ENCODE data around the gene ADCY1.

ADCY1 gene

DNA sequence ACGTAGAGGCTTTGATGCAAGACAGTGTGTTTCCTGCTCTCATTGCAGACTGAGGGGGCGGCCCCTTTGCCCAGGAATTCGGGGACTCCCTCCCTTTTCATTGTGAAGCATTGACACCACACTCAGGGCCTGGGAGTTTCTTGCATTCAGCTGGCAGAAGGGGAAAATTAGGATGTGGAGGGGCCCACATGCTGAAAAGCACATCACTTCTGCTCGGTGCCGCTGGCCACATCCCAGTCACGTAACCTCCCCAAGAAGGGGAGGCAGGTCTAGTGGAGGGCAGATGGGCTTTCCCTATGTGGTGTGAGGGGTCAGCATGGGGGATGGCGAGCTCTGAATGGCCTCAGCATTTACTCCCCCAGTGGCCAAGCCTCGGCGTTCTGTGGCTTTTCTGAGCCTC is 47.9 kb downstream of the ADCY1 start:
- DNase-seq: no peak
- TF ChIP-seq CTCF (IDR thresholded peaks at IDR 0.05; ENCODE audit: low read depth, low read length): no peak
- no peaks in the 10 kb centered on the region for H3K9me3 ChIP-seq (ENCODE audit: severe bottlenecking)
- no peak overlapping the region for H3K27ac ChIP-seq
- H3K4me3 ChIP-seq (ENCODE audit: low read depth, low read length): no peak overlapping the region
- no peaks in the 10 kb centered on the region for H3K36me3 ChIP-seq
- H3K27me3 ChIP-seq (ENCODE audit: insufficient read depth, low read depth, severe bottlenecking): no peaks in the 10 kb centered on the region

DNA sequence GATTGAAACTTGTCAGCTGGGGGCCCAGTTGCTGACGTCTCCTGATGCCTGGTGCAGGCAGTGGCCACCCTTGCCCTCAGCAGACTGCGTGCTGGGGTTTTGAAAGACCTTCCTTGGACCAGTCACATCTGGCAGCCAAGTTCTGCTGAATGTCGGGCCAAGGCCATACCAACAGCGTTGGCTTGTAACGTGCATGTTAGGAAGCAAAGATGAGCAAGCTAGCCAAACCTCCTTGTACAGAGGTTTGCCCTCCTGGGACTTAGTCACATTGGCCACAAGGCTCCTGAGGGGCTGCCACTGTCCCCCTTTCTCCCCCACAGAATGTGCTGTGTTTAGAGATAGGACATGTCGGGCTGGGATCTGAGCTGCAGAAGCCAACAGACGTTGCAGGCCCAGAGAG is 49.0 kb downstream of the ADCY1 start:
- TF ChIP-seq CTCF (IDR thresholded peaks at IDR 0.05; ENCODE audit: low read depth, low read length): no peak
- H3K27ac ChIP-seq: no peak overlapping the region

GRCh38 chr7:45623740-45624391 is 49.7 kb downstream of the ADCY1 start:
- no peak overlapping the region for H3K4me3 ChIP-seq (ENCODE audit: low read depth, low read length)
- no peaks in the 10 kb centered on the region for H3K9me3 ChIP-seq (ENCODE audit: severe bottlenecking)
- no peaks in the 10 kb centered on the region for H3K36me3 ChIP-seq
- TF ChIP-seq CTCF (IDR thresholded peaks at IDR 0.05; ENCODE audit: low read depth, low read length): no peak
- no peaks in the 10 kb centered on the region for H3K27me3 ChIP-seq (ENCODE audit: insufficient read depth, low read depth, severe bottlenecking)
- no peak for DNase-seq
- H3K27ac ChIP-seq: no peak overlapping the region

More for the DNA sequence above, 49.0 kb downstream of the ADCY1 start:
- Histone ChIP-seq H3K4me3 (ENCODE audit: low read depth, low read length) (no peak overlapping the region), H3K27me3 (ENCODE audit: insufficient read depth, low read depth, severe bottlenecking) (no peaks in the 10 kb centered on the region), H3K9me3 (ENCODE audit: severe bottlenecking) (no peaks in the 10 kb centered on the region), H3K36me3 (no peaks in the 10 kb centered on the region)
- DNase-seq: no peak

DNA sequence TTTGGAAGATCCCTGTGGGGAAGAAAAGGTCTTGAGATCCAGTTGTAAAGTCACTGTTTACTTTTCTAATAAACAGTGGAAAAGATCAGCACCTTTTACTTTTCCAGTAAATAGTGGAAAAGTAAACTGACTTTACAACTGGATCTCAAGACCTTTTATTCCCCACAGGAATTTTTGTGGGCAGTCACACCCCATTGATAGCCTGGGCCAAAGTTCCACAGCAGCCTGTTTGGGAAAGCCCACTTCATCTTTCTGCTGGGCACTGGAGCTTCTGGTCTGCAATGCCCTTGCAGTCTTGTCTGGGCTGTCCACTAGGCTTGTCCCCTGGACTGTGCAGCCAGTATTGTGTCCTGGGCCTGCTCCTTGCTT is 50.2 kb downstream of the ADCY1 start:
- Histone ChIP-seq H3K4me3 (ENCODE audit: low read depth, low read length) (no peak overlapping the region), H3K27ac (no peak overlapping the region), H3K36me3 (no peaks in the 10 kb centered on the region), H3K9me3 (ENCODE audit: severe bottlenecking) (no peaks in the 10 kb centered on the region), H3K27me3 (ENCODE audit: insufficient read depth, low read depth, severe bottlenecking) (no peaks in the 10 kb centered on the region)
- no peak for TF ChIP-seq CTCF (IDR thresholded peaks at IDR 0.05; ENCODE audit: low read depth, low read length)
- no peak for DNase-seq

- Histone ChIP-seq H3K27me3 (ENCODE audit: insufficient read depth, low read depth, severe bottlenecking) (no peaks in the 10 kb centered on the region), H3K36me3 (no peaks in the 10 kb centered on the region), H3K27ac (no peak overlapping the region), H3K4me3 (ENCODE audit: low read depth, low read length) (no peak overlapping the region), H3K9me3 (ENCODE audit: severe bottlenecking) (peaks cover 4% of the 10 kb centered on the region)
- no peak for DNase-seq
- no peak for TF ChIP-seq CTCF (IDR thresholded peaks at IDR 0.05; ENCODE audit: low read depth, low read length)
Measured at GRCh38 chr7:45625067-45625466, 50.9 kb downstream of the ADCY1 start.

Data from WERI-Rb-1 (cell line).